Astrocyte (in vitro differentiated cells and primary cell): ENCODE data around the gene AIRE. TPM values are rescaled to one million over a fixed set of nuclear protein-coding genes. Genes with fewer than 3 reads are reported as not detected.
A peak's percentile ranks its signal among the peaks of the same experiment; 100 is the strongest.

ENCODE experiments used
- DNase-seq: peaks from one replicate; pipeline ENCODE4 v3.0.0-alpha.2; 2010; ENCODE audit warnings: low read depth
- FAIRE-seq: peaks from 2 replicates; lab custom pipeline; 2011; peaks lifted over from hg19 to GRCh38; lab: Jason Lieb, UNC
- H2AFZ ChIP-seq: 2 replicates; pipeline ENCODE4 v1.6.0; 2012; ENCODE audit warnings: low read depth, low read length, inconsistent platforms
- H3K27ac ChIP-seq: 2 replicates; pipeline ENCODE4 v1.5.1; 2011; ENCODE audit warnings: low read depth, low read length, inconsistent platforms
- H3K27me3 ChIP-seq: 2 replicates; pipeline ENCODE4 v1.6.0; 2011; ENCODE audit warnings: low read length, inconsistent platforms; ENCODE audit not compliant: insufficient read depth
- H3K36me3 ChIP-seq: 2 replicates; pipeline ENCODE4 v1.5.1; 2011; ENCODE audit warnings: low read length, inconsistent platforms; ENCODE audit not compliant: insufficient read depth
- H3K4me1 ChIP-seq: 2 replicates; pipeline ENCODE4 v1.5.1; 2011; ENCODE audit warnings: low read length, inconsistent platforms; ENCODE audit not compliant: insufficient read depth
- H3K4me2 ChIP-seq: 2 replicates; pipeline ENCODE4 v1.6.0; 2012; ENCODE audit warnings: low read length, inconsistent platforms
- H3K4me3 ChIP-seq: 2 replicates; pipeline ENCODE4 v1.5.1; 2011; ENCODE audit warnings: low read depth, mild to moderate bottlenecking, low read length, inconsistent platforms; ENCODE audit not compliant: insufficient read depth
- H3K79me2 ChIP-seq: 2 replicates; pipeline ENCODE4 v1.6.0; 2012; ENCODE audit warnings: mild to moderate bottlenecking, low read length, inconsistent platforms; ENCODE audit not compliant: insufficient read depth
- H3K9ac ChIP-seq: 2 replicates; pipeline ENCODE4 v1.6.0; 2012; ENCODE audit warnings: mild to moderate bottlenecking, low read length, inconsistent platforms
- H3K9me3 ChIP-seq: 2 replicates; pipeline ENCODE4 v1.5.1; 2012; ENCODE audit warnings: low read depth, mild to moderate bottlenecking, low read length, inconsistent platforms; ENCODE audit not compliant: insufficient read depth
- H4K20me1 ChIP-seq: 2 replicates; pipeline ENCODE4 v1.6.0; 2012; ENCODE audit warnings: low read length, inconsistent platforms; ENCODE audit not compliant: insufficient read depth
- H3K27ac Mint-ChIP-seq: one replicate; pipeline ENCODE4 v1.8.0; 2021; ENCODE audit warnings: mild to moderate bottlenecking, mixed read lengths; ENCODE audit not compliant: unreplicated experiment
- H3K27me3 Mint-ChIP-seq: one replicate; pipeline ENCODE4 v1.8.0; 2021; ENCODE audit warnings: low read depth, mixed read lengths; ENCODE audit not compliant: unreplicated experiment
- H3K36me3 Mint-ChIP-seq: one replicate; pipeline ENCODE4 v1.8.0; 2021; ENCODE audit warnings: low read depth, mixed read lengths; ENCODE audit not compliant: unreplicated experiment
- H3K4me1 Mint-ChIP-seq: one replicate; pipeline ENCODE4 v1.8.0; 2021; ENCODE audit warnings: low read depth, mixed read lengths; ENCODE audit not compliant: unreplicated experiment
- H3K4me3 Mint-ChIP-seq: one replicate; pipeline ENCODE4 v1.8.0; 2021; ENCODE audit warnings: mild to moderate bottlenecking, moderate library complexity, mixed read lengths; ENCODE audit not compliant: unreplicated experiment
- H3K9me3 Mint-ChIP-seq: one replicate; pipeline ENCODE4 v1.8.0; 2021; ENCODE audit warnings: mild to moderate bottlenecking, mixed read lengths; ENCODE audit not compliant: unreplicated experiment
- CTCF ChIP-seq: IDR thresholded peaks from 2 replicates; pipeline ENCODE4 v1.5.1; 2011; ENCODE audit warnings: low read depth, mild to moderate bottlenecking, inconsistent platforms, low read length, moderate library complexity; ENCODE audit not compliant: insufficient read depth
- EZH2 ChIP-seq: IDR thresholded peaks from 2 replicates; pipeline ENCODE4 v1.6.1; 2012; ENCODE audit warnings: mild to moderate bottlenecking, low read length, inconsistent platforms; ENCODE audit not compliant: insufficient read depth
- total RNA-seq: library from RNA; stranded (reverse); gene quantifications from 2 replicates; pipeline ENCODE4 v1.2.1, GENCODE V29; 2021

The AIRE gene
- total RNA-seq, 1 donor from 2014 or later = 0.07 TPM

DNA sequence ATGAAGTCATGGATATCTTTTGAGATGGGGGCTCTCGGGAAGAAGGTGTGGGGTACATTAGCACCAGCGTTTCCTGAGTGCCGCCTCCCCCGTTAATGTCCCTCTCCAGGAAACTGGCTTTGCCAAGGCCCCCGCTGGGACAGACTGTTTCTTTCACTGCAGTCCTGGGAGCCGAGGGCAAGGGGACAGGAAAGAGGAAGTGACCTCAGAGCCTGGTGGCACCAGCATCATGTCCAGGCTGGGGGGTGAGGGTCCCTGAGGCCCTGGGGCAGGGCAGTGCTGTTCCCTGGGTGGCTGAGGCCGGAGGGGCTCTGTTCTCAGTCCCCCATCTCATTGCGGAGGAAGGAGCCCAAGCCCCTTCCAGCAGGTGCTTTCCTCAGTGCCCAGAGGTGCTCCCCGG is 20.0 kb downstream of the AIRE start:
- FAIRE-seq = no peak
- H3K36me3 Mint-ChIP-seq = peaks cover 3% of the 10 kb centered on the region
- H3K9me3 ChIP-seq = no peaks in the 10 kb centered on the region
- no peak for DNase-seq
- H3K4me2 ChIP-seq = no peak overlapping the region
- H3K79me2 ChIP-seq = peaks cover 39% of the 10 kb centered on the region
- no peak overlapping the region for H3K27ac Mint-ChIP-seq
- no peak overlapping the region for H3K4me3 ChIP-seq
- no peak for TF ChIP-seq CTCF
- TF ChIP-seq EZH2 = no peak
- no peak overlapping the region for H3K27ac ChIP-seq
- peaks cover 16% of the 10 kb centered on the region for H3K4me1 Mint-ChIP-seq
- H4K20me1 ChIP-seq = peaks cover 72% of the 10 kb centered on the region
- no peaks in the 10 kb centered on the region for H3K27me3 ChIP-seq
- no peak overlapping the region for H3K4me3 Mint-ChIP-seq
- H3K4me1 ChIP-seq = peaks cover 8% of the 10 kb centered on the region
- H3K9ac ChIP-seq = no peak overlapping the region
- no peaks in the 10 kb centered on the region for H3K9me3 Mint-ChIP-seq
- no peaks in the 10 kb centered on the region for H3K27me3 Mint-ChIP-seq
- H3K36me3 ChIP-seq = no peaks in the 10 kb centered on the region
- H2AFZ ChIP-seq = no peak overlapping the region

- H4K20me1 ChIP-seq = peaks cover 64% of the 10 kb centered on the region
- H3K4me3 ChIP-seq = no peak overlapping the region
- Mint-ChIP-seq H3K9me3 (no peaks in the 10 kb centered on the region), H3K4me1 (peaks cover 16% of the 10 kb centered on the region), H3K4me3 (no peak overlapping the region), H3K36me3 (peaks cover 3% of the 10 kb centered on the region), H3K27me3 (no peaks in the 10 kb centered on the region), H3K27ac (no peak overlapping the region)
- H3K9ac ChIP-seq = no peak overlapping the region
- DNase-seq (peak; percentile 38), FAIRE-seq (no peak)
- H3K27me3 ChIP-seq = no peaks in the 10 kb centered on the region
- no peak overlapping the region for H3K27ac ChIP-seq
- no peak for TF ChIP-seq CTCF
- TF ChIP-seq EZH2 = no peak
- no peak overlapping the region for H3K4me2 ChIP-seq
- peaks cover 5% of the 10 kb centered on the region for H3K36me3 ChIP-seq
- H2AFZ ChIP-seq = no peak overlapping the region
- peaks cover 25% of the 10 kb centered on the region for H3K79me2 ChIP-seq
- H3K9me3 ChIP-seq = no peaks in the 10 kb centered on the region
- H3K4me1 ChIP-seq = peaks cover 3% of the 10 kb centered on the region
These were observed 21.4 kb downstream of the AIRE start for GRCh38 chr21:44306936-44307704.
